GM21367 (cell line): ENCODE data around the gene CTSF.
"Not testable (repeated sequence)": the region's sequence is repeated elsewhere in the genome, so short reads cannot be mapped to it uniquely, and the experiment has no call there.

ENCODE experiments used
- ATAC-seq: cut with Tn5 transposase; IDR thresholded peaks from one replicate; pipeline ENCODE4 v1.9.1; 2021; ENCODE audit not compliant: unreplicated experiment

CTSF gene

DNA sequence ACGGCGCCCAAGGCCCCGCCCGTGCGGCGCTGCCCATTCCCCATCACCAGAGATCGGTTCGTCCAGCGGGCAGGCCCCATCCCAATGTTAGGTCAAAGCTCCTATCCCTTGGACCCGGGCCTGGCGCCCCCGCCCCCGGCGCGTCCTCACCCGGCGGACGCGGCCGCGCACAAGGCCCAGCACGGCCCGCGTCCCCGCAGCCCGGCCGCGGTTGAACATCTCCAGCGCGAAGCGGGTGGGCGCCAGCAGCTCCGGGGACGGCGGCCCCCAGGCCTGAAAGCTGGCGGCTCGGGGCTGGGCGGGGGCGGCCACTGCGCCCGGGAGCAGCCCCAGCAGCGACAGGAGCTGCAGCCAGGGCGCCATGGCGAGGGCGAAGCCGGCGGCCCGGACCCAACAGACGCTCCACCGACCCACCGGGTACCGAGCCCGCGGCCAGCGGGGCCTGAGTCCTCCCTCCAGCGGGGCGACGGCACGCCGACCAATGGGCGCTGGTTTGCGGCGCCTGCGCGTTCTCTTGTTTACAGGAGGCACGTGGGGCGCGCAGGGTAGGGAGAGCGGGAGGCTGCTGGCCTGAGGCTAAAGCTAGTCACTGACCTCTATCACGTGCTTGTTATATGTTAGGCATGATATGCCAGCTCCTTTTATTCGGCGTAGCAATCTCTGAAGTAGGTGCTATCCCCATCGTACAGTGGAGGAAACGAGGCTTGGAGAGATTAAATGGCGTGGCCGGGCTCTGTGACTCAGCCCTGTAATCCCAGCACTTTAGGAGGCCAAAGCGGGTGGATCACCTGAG, at the start of gene CTSF:
Gene CTSF (minus strand): TSS at position 483 of the 793 bp plus-strand sequence. CDS start 120 bp downstream, at position 363.
- ATAC-seq = no peak

DNA sequence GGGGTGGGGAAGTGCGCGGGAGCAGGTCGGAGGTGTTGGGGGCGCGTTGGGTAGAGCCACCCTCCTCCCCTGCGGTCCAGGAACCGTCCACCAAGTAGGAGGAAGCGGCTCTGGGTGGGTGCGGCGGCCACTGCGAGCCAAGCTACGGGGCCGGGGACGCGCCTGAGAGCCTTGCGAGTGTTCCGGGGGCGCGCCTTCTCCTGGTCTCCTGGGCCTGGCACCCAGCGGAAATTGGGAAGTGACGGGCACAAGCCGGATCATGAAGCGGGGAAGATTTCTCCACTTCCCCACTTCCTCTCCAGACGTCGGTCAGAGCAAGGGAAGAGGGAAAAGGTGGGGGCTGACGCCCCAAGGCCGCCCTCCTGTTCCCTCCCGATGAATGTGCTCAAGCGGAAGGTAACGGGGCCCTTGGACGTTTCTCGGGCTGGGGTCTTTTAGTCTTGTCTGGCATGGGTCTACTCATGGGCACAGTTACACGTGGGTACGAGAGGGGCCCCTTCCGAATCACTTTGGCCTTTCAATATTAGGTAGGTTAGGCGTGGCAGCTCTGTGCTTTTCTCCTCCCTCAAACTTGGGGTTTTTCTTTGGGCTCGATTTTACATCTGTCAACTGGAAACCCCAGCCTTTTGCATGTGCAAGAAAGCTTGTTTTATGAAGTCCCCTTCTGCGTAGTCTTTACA, 48.9 kb upstream of the CTSF start:
- peak; percentile 13 for ATAC-seq

DNA sequence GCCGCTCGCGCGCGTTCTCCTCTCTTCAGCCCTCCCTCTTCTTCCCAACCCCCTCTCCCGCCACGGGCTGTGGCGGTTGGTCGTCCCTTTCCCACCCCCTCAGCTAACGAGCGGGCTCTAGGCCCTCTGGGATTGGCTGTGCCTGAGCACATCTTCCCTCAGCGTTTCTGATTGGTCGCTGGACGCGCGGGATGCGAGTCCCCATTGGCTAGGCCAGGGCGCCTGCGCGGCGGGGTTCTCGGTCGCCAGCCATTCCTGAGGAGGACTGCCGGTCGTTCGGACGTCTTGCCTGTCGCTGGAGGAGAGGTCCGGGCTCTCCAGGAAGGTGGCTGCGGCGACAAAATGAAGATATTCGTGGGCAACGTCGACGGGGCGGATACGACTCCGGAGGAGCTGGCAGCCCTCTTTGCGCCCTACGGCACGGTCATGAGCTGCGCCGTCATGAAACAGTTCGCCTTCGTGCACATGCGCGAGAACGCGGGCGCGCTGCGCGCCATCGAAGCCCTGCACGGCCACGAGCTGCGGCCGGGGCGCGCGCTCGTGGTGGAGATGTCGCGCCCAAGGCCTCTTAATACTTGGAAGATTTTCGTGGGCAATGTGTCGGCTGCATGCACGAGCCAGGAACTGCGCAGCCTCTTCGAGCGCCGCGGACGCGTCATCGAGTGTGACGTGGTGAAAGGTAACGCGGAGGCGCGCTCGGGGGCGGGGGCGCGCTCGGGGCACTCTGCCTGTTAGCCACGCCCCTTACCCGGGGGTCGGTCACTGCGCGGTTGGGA, 48.2 kb upstream of the CTSF start, which contains the start of gene RBM14:
Gene RBM14 (plus strand): TSS at position 252 of the 776 bp plus-strand sequence. CDS start 91 bp downstream, at position 343.
- peak; percentile 74 for ATAC-seq

DNA sequence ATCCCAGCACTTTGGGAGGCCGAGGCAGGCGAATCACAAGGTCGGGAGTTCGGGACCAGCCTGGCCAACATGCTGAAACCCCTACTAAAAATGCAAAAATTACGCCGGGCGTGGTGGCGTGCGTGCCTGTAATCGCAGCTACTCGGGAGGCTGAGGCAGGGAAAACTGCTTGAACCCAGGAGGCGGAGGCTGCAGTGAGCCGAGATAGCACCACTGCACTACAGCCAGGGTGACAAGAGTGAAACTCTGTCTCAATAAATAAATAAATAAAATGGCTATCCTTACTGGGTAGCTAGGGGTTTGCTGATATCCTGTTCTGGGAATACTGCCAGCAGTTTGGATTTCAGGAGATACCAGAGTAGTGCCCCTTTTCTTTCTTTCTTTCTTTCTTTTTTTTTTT, 45.7 kb upstream of the CTSF start:
- no peak for ATAC-seq

DNA sequence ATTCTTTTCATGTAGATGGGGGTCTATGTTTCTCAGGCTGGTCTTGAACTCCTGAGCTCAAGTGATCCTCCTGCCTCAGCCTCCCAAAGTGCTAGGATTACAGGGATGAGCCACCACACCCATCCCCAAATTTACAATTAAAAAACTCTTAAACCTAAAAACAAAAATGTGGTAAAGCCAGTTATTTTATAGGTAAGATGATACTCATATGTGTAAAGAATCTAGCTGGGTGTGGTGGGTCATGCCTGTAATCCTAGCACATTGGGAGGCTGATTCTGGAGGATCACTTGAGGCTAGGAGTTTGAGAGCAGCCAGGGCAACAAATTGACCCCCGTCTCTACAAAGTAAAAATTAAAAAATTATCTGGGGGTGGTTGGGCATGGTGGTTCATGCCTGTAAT, 44.1 kb upstream of the CTSF start:
- no peak for ATAC-seq

DNA sequence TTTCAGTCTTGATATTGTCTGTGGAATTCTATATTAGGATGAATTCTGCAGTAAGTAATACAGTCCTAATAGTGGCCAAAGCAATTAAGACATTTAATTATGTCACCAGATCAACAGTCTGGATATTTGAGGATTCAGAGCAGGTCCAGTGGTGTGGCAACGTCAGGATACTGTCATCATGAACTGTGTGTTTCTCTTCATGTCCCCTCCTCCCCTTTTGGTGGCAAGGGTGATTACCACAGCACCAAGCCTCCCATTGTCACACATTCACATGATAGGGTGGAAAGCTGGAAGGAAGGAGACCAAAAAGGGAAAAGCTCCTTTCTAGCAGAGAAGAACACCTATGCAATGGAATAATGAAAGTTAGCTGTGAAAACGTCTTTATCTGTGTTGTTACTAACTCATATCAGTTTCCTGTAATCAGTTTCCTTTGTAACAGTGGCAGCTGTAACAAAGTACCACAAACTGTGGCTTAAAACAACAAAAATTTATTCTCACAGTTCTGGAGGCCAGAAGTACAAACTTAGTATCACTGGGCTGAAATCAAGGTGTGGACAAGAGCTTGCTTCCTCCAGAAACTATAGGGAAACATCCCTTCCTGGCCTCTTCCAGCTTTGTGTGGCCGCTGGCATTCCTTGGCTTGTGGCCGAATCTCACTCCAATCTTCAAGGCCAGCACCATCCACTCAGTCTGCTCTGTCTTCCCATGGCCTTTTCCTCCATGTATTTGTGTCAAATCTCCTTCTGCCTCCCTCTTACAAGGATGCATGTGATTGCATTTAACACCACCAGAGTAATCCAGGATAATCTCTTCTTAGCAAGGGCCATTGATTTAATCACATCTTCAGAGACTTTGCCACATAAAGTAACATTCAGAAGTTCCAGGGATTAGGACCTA, 41.6 kb upstream of the CTSF start:
- no peak for ATAC-seq

DNA sequence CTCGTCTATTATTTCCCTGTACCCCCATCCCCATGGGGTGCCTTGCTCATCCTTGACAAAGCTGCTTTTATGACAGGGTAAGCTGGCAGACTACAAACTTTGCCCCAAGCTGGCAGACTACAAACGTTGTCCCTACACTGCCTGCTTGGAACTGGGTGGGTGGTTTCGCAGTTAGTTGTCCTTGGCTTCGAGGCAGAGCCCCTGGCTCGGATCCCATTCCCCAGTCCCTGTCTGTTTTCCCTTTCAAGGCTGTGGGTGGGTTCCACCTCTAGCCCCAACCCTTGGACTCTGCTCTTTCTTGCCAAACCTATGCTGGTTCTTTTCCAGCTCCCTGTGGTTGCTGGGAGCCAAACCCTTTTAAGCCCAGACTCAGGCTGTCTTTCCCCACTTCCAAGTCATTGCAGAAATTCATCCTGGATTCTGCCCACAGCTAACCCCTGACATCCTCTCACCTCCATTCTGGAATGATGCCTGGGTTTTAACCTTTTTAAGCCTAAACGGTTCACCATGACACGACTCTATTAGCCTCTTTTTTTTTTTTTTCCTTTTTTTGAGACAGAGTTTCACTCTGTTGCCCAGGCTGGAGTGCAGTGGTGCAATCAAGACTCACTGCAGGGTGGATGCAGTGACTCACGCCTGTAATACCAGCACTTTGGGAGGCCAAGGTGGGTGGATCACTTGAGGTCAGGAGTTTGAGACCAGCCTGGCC, 38.9 kb upstream of the CTSF start:
- no peak for ATAC-seq

DNA sequence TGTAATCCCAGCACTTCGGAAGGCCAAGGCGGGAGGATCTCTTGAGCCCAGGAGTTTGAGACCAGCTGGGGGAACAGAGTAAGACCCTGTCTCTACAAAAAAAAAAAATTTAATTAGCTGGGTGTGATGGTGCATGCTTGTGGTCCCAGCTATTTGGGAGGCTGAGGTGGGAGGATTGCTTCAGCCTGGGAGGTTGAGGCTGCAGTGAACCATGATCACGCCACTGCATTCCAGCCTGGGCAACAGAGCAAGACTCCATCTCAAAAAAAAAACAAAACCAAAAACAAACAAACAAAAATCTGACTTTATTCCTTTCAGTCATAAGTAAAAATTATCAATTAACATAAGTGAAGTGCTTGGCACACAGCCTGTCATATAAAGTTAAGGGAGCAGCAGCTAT, 38.2 kb upstream of the CTSF start:
- ATAC-seq = not testable (repeated sequence)

DNA sequence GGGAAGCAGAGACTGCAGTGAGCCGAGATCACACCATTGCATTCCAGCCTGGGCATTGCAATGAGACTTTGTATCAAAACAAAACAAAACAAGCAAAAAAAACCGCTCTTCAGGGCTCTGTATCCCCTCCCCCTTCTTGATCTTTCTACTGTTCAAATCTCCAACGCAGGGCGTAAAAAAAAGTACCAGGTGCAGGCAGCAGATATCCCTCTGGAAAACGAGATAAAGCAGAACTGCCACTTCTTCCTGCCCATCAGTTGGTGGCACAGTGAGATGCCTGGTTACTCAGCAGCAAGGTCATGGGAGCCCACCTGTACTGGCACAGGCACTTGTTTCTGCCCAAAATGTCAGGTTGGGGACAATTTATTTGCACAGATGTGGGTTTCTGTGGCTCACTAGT, 35.7 kb upstream of the CTSF start:
- ATAC-seq = no peak

DNA sequence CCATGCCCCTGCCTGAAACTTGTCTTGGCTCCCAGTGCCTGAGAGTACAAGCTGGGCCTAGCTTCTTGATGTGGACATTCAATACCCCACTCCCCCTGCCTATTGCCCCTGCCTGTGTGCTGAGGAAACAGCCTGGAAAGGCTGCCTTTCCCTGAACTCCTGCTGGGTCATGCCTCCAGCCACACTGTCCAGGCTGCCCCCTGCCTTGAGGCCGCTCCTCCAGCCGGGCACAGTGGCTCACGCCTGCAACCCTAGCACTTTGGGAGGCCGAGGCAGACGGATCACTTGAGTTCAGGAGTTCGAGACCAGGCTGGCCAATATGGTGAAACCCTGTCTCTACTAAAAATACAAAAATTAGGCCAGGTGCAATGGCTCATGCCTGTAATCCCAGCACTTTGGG, 34.7 kb upstream of the CTSF start:
- ATAC-seq = no peak

DNA sequence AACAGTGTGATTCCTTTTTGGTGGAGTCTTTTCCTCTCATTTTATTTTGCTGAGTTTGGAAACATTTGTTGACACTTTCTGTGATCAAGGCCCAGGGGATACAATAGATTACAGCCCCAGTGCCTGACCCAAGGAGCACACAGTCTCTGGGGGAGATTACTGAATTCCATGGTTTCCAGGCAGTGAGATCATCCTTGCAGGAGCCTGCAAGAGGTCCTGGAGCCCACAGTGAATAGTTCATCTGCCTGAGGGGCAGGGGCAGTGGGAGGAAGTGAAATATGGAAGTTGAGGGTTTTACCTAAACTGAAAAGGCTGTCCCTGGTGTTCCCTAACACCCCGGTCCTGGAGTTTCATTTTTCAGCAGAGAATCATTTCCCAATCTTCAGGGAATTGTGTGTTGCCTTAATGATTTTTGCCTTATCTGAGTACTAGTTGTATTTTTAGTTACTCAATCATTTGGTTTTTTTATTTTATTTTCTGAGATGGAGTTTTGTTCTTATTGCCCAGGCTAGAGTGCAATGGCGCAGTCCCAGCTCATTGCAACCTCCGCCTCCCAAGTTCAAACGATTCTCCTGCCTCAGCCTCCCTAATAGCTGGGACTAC, 32.3 kb upstream of the CTSF start:
- no peak for ATAC-seq

DNA sequence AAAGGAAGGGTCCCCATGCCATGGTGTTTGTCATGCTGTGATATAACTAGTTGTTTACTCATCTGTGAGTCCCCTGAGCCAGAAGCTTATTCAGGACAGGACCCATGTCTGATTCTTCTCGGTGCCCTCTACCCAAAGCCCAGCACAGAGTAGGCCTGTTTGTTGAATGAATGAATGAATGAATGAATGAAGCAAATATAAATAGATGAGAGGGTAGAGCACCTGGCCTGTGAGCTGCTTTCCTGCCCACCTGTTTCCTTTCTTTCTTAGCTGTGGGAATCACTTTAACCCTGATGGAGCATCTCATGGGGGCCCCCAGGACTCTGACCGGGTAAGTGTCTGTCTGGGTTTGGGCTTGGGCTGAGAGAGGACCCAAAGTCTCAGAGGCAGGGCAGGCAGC, 31.8 kb upstream of the CTSF start:
- ATAC-seq = no peak

DNA sequence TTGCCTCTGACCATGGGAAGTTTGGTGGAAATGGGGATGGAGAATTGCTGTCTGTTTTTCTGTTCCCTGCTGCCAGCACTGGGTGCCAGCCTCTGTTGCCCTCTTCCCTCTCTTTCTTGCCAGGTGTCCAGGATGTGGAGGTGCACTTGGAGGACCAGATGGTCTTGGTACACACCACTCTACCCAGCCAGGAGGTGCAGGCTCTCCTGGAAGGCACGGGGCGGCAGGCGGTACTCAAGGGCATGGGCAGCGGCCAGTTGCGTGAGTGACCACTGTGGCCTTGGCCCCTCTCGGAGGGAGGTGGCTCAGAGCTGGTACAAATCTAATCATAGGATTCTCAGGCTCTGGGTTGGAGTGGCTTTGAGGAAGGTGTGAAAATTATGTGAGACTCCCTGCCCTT, 30.6 kb upstream of the CTSF start:
- no peak for ATAC-seq

DNA sequence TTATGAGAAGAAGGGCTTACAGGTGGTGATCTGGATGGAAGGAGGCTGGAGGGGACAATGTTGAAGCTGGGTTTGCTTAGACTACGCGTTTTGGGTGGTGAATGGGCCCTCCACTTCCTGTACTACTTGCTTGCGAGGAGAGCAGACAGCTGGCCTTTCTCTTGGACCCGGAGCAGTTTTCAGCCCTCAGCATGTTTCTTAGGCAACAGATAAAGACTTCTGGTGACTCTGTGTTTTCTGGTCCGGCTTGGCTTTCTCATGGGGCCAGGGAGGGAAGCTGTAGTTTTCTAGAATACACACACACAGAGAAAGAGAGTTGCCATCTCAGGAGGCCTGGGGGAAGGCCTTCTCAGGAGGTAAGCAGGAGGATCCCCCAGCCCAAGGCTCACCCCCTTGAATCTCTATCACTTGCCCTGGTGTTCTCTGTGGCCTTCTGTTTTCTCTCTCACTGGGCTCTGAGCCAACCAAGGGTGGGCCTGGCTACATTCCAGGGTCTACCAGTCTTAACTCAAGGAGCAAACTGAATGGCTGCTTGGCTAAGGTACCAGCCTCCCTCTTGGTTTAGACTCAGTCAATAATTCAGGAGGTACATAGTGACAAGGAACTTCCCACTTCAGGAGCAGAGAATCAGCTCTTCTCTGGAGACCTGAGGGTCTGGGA, 27.0 kb upstream of the CTSF start:
- no peak for ATAC-seq

DNA sequence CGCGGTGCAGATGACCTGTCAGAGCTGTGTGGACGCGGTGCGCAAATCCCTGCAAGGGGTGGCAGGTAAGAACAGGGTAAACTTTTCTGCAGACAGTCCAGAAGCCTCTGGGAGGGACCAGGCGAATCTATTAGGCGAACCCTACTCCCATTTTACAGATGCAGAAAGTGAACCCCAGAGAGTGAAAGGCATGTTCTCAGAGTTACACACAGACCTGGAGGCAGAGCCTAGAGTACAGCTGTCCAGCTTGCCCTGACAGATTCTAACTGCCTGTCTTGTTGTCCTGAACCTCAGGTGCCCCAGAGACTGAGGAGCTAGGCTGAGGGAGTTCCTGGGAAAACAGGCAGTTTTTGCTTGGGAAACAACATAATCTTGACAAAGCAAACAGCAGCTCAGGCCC, 25.2 kb upstream of the CTSF start:
- ATAC-seq = no peak

DNA sequence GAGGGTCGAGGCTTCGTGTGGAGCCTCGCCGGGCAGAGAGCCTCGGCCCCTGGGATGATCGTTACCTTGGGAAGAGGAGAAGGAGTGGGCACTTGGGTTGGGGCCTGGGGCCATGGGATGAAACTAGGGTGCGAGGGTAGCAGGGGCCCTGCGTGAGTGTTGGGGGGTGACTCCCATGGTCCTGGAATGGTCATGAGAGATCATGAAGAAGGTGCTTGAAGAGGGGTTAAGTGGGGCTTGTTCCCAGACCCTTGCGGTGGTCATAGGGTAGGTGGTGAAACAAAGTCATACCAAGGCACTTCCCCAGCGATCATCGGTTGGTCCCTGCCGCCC, 24.9 kb upstream of the CTSF start:
- ATAC-seq = peak; percentile 6

DNA sequence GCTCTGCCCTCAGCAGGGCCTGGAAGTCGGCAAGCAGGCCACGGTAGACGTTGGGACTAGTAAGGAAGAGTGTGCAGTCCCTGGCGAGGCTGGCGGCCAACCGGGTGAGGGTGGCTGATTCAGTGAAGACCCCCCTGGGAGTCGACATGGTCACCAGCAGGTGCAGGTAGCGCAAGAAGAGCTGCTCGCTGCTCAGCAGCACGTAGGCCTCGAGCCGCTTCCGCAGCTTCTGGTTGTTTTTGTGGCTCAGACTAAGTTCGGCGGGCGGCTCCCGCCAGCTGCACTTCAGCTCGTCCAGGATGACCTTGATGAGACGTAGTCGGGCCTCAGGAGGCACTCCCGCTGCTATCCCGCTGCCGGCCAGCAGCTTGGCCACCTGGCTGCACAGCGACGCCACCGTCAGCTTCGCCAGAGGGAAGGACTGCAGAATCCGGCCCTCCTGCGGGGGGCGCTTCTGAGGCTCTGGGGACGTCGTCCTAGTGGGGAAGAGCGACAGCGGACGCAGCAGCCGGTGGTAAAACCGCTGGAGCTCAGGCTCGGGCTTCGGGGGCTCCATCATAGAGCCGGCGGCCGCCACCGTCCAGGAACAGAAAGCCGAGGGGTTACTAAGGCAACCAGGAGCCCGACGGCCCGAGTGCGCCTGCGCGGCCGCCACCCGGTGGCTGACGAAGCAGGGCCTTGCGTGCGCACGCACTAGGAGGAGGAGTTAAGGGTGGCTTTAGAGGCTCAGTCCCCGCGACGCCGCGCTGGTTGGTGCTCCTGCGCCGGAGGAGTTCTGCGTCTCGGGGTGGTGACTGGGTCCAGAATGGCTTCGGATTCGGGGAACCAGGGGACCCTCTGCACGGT, 24.3 kb upstream of the CTSF start, which contains the start of the genes CCDC87 and CCS:
Gene CCDC87 (minus strand): TSS at position 607 of the 846 bp plus-strand sequence. CDS start 48 bp downstream, at position 559.
Gene CCS (plus strand): TSS at position 729 of the 846 bp plus-strand sequence. CDS start 77 bp downstream, at position 806.
- peak; percentile 77 for ATAC-seq

DNA sequence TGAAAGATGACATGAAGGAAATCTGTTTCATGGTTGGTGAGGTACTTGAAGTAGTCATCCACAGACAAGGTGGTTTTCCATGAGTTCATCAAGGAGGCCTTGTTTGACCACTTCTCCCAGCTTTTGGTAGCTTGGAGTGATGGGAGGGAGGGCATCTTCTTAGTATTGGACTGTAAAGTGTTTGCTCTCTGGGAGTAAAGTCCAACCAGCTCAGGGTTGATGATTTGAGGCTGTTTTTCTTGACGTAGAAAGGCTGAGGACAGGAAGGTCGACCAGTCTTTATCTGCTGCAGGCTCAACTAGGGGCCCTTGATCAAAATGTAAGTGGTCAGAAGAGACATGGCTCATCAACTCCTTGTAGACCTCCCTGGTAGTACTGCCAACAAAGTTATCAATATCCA, 22.8 kb upstream of the CTSF start:
- no peak for ATAC-seq
